GM18508 (cell line): Measurements from ENCODE around the gene CLMN.
"Not testable (repeated sequence)": the region's sequence is repeated elsewhere in the genome, so short reads cannot be mapped to it uniquely, and the experiment has no call there.

Source experiments
- ATAC-seq: cut with Tn5 transposase; IDR thresholded peaks from one replicate; pipeline ENCODE4 v1.9.1; 2021; ENCODE audit warnings: moderate number of reproducible peaks; ENCODE audit not compliant: insufficient read depth, unreplicated experiment

The CLMN gene

GRCh38 chr14:95201745-95202144 lies 118.0 kb downstream of the CLMN start:
- not testable (repeated sequence) for ATAC-seq

GRCh38 chr14:95200404-95200803 lies 119.3 kb downstream of the CLMN start:
- no peak for ATAC-seq

- no peak for ATAC-seq
These were observed 120.3 kb downstream of the CLMN start for GRCh38 chr14:95199298-95199983.

GRCh38 chr14:95198320-95198719 lies 121.4 kb downstream of the CLMN start:
- no peak for ATAC-seq

GRCh38 chr14:95197551-95197950 lies 122.2 kb downstream of the CLMN start:
- ATAC-seq, result no peak

GRCh38 chr14:95196826-95197545 lies 122.7 kb downstream of the CLMN start:
- no peak for ATAC-seq

GRCh38 chr14:95196268-95196667 lies 123.4 kb downstream of the CLMN start:
- no peak for ATAC-seq

GRCh38 chr14:95195031-95195430 lies 124.7 kb downstream of the CLMN start:
- ATAC-seq, result no peak

- ATAC-seq, result no peak
These were observed 126.6 kb downstream of the CLMN start for GRCh38 chr14:95193081-95193480.

GRCh38 chr14:95192311-95192710 lies 127.4 kb downstream of the CLMN start:
- no peak for ATAC-seq

- ATAC-seq, result no peak
These were observed 128.1 kb downstream of the CLMN start for GRCh38 chr14:95191445-95192199.

GRCh38 chr14:95190857-95191256 lies 128.9 kb downstream of the CLMN start:
- no peak for ATAC-seq

GRCh38 chr14:95190346-95190840 lies 129.3 kb downstream of the CLMN start:
- ATAC-seq, result no peak

- no peak for ATAC-seq
These were observed 130.2 kb downstream of the CLMN start for GRCh38 chr14:95189367-95190132.

GRCh38 chr14:95188380-95188779 lies 131.3 kb downstream of the CLMN start:
- ATAC-seq, result no peak

GRCh38 chr14:95185767-95186392 lies 133.8 kb downstream of the CLMN start:
- no peak for ATAC-seq

- ATAC-seq, result no peak
These were observed 134.5 kb downstream of the CLMN start for GRCh38 chr14:95185033-95185766.

GRCh38 chr14:95184413-95184790 lies 135.3 kb downstream of the CLMN start:
- ATAC-seq, result no peak
